Stimulated activated naive CD4-positive, alpha-beta T cell (primary cell): ENCODE measurements around the gene UBASH3A.

Experiments used
- DNase-seq, 6 experiments: peaks; one replicate each; lab custom pipeline; 2025; lab: John Stamatoyannopoulos, UW

Gene UBASH3A

DNA sequence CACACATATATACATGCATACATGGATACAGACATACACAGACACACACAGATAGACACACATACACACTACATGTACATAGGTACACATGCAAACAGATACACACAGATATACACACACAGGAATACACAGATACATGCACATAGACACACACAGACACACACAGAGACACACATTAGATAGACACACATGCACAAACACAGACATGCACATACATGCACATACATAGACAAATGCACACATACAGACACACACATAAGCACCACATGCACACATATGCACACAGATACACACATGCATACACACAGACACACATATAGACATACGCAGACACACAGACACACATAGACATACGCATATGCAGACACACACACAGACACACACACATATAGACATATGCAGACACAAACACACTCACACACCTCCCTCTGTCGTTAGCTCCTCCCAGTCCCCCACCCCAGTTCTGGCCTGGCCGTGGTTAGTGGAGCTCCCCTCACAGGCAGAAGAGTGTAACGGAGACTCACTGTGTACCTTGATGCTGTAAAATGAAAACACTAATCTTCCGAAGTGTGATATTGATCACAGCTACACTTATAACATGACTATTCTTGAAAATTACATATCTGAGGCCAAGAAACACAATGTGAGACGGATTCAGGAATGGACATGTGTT is 7.6 kb downstream of the UBASH3A start:
- DNase-seq = no peak

- DNase-seq = no peak
Measured at GRCh38 chr21:42411891-42412635, 8.4 kb downstream of the UBASH3A start.

GRCh38 chr21:42412636-42412933 is 8.9 kb downstream of the UBASH3A start:
- no peak for DNase-seq

GRCh38 chr21:42413093-42413492 is 9.4 kb downstream of the UBASH3A start:
- no peak for DNase-seq

DNA sequence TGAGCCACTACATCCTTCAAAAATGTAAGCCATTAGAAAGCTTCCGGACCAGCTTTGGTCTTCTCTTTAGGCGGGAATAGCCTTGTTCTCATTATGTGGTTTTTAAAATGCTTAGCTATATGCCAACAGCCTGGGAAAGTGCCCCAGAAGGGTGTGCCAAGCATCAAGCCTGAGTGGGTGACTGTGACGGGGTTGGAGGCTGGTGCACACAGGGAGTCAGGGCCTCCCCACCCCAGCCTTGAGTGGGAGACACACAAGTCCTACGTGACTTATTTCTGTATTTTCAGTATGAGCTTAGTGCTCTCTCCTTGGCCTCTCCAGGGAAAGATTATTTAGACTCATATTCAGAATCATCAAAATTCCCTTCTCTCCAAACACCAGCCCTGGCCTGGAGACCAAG is 9.8 kb downstream of the UBASH3A start:
- DNase-seq = no peak

DNA sequence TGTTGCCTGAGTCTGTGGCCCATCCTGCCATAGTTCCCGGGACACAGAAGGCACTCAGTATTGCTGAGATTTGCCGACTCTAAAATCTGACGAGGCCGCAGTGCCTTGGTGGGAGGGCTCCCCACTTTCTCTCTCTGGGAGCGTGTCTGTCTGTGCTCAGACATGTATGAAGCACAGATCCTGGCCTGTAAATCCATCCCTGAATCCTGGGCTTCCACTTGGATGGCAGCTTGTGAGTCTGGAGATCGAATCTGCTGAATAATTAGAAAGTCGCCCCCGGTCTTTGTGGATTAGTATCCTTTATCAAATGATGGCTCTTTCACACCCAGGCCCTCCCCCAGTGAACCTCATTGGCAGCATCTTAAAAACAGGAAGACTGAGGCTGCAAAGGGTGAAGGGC is 10.4 kb downstream of the UBASH3A start:
- no peak for DNase-seq

DNA sequence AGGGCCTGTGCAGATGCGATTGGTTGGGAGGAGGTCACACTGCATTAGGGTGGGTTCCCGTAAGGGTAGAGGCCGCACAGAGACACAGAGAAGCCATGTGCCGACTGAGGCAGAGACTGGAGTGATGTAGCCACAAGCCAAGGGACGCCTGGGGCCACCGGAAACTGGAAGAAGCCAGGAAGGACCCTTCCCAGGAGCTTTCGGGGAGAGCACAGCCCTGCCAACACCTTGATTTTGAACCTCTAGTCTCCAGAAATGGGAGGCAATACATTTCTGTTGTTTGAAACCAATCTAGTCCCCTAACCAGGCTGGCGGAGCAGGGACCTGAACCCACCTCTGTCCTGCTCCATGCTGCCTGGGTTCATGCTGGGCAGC is 10.8 kb downstream of the UBASH3A start:
- no peak for DNase-seq

GRCh38 chr21:42414928-42415769 is 11.4 kb downstream of the UBASH3A start:
- DNase-seq = peak; percentile 63 to 89 (median 77)

DNA sequence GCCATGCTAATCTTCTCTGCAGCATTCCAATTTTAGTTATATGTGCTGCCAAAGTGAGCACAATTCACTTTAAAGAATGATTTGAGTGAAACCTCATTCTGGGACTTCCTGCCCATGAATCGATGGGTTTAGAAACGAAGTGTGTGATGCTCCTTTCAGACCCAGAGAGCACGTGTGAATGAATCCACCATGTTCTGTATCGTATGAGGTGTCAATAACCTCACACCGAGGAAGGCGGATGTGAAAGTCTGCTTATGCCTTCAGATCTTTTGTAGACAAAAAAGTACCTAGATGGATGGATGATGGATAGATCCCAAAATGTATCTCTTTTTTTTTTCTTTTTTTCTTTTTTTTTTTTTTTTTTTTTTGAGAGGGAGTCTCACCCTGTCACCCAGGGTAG is 13.8 kb downstream of the UBASH3A start:
- DNase-seq = peak in 2 of 6 experiments; percentile 31 to 49

GRCh38 chr21:42418886-42419285 is 15.2 kb downstream of the UBASH3A start:
- DNase-seq = no peak

DNA sequence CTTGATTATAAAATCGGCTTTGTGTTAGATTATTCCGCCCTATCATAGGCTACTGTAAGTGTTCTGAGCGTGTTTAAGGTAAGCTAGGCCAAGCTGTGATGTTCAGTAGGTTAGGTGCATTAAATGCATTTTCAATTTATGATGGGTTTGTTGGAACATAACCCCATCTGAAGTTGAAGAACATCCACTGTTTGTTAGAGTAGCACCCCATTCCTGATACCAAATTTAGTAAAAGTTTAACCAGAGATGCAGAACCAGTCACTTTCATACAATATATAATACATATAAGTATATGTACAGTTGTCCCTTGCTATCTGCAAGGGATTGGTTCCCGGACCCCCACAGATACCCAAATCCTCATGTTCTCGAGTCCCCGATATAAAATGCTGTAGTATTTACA is 16.1 kb downstream of the UBASH3A start:
- no peak for DNase-seq

DNA sequence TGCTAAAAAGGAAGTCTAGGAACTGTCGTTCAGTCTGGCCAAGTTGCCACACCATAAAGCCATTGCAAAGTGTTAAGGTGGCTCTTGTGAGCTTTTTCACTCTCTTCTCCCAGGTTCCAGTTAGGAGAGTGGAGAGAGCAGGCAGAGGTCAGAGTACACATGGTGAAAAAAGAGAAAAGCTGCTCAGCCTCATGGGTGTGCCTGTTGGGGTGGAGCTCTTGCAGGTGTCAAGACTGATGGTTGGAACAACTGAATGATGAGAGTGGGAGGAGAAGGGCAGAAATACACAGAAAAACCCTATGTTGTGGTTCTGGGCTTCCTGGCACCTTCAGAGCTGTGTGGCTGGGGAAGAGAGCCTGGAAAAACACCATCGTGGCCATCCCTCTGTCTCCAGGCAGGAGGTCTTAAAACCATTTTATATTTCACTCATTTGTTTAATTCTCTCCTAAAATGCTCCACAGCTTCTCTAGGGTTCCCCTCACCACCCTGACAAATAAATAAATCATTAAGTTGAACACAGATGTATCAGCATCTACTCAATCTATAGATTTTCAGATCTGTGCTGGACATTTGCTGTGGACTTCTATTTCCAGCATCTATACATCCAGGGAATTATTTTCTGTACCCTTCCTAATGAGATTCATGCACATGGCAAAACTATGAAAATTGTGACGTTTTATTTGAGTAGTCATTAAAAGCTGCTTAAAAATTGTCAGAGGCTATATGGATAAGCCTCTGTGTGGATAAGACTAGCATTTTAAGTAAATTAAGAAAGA is 17.5 kb downstream of the UBASH3A start:
- no peak for DNase-seq

GRCh38 chr21:42423197-42423675 is 19.5 kb downstream of the UBASH3A start:
- DNase-seq = peak in 1 of 6 experiments; percentile 15

GRCh38 chr21:42423685-42424084 is 20.0 kb downstream of the UBASH3A start:
- DNase-seq = no peak

- DNase-seq = peak; percentile 56 to 89 (median 72)
Measured at GRCh38 chr21:42424914-42425541, 21.3 kb downstream of the UBASH3A start.

- no peak for DNase-seq
Measured at GRCh38 chr21:42425591-42425990, 21.9 kb downstream of the UBASH3A start.

DNA sequence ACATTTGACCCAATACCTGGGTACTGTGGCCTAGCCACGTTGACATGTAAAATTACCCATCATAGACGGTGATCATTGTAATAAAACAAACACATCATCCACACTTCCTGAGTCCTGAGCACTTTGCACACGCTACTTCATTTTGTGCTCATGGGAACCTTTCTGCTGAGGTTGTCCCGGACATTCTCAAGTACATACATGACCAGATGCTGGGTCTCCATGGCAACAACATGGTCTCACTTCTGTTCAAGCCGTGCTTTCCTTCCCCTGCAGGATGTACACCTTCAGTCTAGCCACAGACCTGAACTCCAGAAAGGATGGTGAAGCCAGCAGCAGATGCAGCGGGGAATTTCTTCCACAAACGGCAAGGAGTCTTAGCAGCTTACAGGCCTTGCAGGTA is 22.7 kb downstream of the UBASH3A start:
- no peak for DNase-seq

DNA sequence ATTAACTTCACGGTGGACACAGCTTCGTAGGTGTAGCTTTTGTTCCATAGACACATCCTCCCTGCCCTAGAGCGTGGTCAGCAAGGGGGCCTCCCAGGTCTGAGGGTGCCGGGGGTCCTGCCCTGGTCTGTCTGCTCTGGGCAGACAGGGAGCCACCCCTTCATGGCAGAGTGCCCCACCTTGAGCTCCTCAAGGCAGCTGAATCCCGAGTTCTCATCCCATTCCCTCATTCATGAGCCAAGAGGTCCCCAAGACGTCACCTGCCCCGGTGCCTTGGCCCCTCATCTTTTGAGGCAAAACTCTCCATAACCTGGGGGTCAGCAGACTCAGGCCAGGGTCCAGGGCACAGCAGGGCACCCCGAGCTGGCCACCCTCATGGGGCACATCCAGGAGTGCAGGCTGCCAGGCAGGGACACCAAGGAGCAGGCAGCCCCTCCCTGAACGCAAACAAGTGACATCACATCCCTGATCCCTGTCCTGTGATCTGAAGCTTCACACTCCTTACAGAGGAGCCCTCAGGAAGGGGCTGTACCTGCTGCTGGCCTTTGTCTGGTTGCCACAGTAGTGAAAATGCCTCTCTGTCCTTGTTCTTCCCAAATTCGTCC is 23.3 kb downstream of the UBASH3A start:
- no peak for DNase-seq

DNA sequence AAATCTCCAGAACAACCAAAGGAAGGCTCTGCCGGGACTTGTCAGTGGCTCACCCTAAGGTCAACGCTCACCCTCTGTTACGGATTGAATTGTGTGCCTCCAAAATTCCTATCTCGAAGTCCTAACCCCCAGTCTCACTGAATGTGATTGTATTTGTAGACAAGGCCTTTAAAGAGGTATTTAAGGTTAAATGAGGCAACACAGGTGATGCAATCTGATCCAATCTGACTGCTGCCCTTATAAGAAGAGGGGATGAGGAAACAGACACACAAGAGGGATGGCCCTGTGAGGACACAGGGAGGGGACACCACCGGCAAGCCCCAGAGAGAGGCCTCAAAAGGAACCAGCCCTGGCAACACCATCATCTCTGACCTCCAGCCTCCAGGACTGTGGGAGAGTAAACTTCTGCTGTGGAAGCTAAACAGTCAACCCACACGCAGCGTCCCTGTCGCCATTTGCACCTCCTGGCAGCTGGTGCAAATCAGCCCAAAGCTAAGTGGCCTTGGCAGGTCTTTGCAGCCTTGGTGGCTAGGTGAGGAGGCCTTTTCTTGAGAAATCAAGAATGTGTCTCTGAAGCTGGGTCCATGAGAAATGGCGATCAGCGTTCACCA is 24.2 kb downstream of the UBASH3A start:
- no peak for DNase-seq

DNA sequence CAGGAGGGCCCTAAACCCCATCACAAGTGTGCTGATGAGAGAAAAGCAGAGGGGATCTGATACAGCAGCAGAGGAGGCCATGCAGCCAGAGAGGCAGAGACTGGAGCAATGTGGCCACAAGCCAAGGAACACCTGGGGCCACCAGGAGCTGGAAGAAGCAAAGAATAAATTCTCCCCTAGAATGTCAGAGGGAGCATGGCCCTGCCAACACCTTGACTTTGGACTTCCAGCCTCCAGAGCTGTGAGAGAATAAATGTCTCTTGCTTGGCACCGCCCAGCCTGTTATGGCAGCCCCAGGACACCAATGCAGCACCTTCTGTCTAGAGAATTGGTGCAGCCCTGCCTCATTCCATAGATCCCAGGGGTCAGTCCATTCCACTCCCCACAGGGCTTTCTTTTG is 25.3 kb downstream of the UBASH3A start:
- no peak for DNase-seq

DNA sequence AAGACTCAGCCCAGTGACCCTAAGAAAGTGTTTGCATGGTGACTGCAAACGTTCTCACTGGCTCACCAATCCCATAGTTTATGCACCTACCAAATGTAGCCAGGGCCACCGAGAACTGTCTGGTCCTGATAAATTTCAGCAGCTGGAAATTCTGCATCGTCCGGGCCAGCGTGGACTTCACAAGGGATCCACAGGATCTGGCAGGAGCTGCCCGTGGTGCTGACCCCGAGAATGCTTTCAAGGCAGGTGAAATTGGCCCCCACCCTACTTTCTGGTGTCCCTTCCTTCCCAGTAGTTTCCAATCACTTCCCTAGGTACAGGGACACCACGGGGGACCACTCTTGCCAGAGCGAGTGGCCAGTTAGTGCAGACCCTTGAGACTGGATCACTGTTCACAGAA is 26.2 kb downstream of the UBASH3A start:
- no peak for DNase-seq
